HG03103 (cell line): ENCODE results near the gene ARHGEF17.

ENCODE experiments used
- ATAC-seq: cut with Tn5 transposase; IDR thresholded peaks from one replicate; pipeline ENCODE4 v1.9.1; 2021; ENCODE audit warnings: low read depth; ENCODE audit not compliant: unreplicated experiment

ARHGEF17 gene

DNA sequence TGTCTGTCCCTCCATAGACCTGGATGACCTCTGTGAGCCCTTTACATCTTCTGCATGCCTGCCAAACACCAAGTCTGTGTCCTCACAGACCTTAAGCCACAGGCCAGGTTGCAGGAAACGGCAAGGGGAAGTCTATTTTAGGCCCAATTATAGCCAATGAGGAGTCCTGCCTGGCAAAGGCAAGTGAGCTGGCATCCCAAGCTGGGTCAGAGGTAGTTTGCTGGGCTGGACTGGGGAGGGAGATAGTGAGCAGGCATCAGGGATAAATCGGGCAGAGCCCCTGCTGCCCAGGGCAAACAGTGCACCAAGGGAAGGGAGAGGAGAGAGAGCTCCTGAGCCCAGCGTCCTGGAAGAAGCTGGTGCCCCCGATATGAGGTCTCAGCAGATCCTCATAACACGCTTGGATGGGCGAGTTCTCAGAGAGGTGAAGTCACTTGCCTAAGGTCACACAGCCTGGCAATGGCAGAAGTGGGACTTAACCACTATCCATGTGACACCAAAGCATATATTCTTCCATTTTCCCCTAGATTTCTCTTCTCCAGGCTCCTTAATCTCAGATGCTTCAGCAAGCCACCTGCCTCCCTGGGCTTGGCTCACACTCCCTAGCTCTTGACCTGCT lies 64.4 kb downstream of the ARHGEF17 start:
- ATAC-seq, result no peak

DNA sequence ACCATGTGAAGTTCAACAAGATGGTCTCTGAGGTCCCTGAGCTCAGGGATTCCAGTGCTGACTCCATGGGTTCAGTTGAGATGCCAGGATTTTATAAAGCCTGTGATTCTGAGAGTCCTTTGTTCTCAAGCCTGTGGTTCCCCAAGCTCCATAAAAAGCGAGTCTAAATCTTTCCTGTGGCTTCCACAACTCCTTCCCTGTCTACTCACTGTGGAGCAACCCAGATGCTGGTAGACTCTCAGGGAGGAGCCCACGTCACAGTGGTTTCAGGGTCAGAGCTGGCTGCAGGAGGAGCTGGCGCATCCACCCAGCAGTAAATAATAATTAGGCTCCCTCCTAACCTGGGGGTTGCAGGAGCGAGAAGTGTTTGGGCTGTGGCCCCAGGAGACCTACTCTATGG lies 66.1 kb downstream of the ARHGEF17 start:
- no peak for ATAC-seq

DNA sequence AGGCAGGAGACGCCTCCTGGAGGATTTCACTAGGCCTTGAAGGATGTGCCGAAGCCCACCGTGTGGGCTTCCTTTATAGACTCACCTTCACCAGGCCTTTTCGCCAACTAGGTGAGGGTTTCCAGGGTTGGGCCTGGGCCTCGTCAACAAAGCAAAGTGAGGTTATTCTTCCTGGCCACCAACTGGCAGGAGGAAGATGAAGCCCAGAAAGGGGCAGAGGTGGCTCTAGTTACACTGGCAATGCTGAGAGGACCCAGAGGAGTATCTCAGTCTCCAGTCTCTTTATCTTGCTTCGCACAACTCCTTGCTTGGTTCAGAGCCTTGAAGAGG lies 67.7 kb downstream of the ARHGEF17 start:
- ATAC-seq, result no peak

DNA sequence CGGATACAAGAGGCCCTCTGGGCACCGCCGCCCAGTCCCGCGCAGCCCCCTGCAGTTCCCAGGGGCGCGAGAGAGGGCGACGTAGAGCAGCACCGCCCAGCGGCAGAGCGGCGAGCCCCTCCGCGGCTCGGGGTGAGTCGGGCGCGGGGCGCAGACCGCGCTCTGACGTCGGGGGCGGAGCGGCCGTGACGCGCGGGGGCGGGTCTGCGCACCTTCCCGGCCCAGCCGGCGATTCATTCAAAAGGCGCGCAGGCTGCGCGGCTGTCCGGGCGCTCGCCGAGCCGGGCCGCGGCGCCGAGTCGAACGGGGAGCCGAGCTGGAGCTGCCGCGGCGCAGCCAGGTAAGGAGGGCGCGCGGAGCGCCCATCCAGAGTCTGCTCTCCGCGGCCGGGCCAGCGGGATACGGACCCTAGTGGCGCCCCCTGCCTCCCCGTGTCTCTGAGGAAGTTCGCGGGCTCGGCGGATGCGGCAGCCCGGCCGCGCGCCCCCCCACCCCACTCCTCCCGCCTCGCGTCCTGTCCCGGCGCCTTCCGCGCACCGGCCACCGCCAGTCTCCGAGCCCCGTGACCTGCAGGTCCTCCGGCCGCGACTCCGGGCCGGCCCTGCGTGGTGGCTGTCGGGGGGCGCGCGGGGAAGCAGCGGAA lies 68.2 kb downstream of the ARHGEF17 start, which contains the start of gene RELT:
TSS of gene RELT (plus strand) at position 240 of the 643 bp plus-strand sequence. CDS start 12,738 bp downstream, outside the sequence.
- ATAC-seq, result peak; percentile 64

DNA sequence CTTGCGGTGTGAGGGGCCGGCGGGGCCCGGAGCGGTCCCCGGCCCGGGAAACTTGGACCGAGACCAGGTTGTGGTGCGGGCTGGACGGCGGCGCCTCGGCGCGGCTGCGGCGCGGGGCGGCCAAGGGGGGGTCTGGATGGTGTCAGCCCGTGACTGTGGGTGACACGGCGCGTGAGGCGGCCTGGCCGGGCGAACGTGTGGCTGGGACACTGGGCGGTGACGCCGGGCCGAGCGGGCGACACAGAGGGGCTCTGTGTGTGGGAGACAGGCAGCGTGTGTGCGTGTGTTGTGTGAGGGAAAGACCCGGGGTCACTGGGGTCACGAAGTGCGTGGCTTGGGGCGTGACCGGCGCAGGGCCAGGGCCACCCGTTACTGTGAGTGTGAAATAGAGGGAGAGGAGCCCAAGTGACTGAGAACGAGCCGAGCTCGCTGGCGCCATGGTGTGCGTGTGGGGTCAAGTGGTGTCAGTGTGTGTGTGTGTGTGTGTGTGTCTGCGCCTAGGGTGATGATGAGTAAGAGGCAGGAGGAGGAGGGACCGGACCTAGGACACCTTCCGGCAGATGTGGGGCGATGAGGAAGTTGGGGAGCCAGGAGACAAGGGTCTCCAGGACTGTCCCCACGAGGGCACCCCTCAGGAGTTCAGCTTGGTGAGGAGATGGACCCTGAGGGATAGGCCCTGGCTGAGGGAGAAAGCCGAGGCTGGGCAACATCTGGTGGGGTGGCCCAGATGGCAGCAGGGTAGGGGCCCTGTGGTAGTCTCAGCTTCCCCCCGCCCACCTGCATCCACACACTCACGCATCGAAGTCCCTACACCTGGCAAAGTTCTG lies 68.9 kb downstream of the ARHGEF17 start:
- ATAC-seq, result no peak

DNA sequence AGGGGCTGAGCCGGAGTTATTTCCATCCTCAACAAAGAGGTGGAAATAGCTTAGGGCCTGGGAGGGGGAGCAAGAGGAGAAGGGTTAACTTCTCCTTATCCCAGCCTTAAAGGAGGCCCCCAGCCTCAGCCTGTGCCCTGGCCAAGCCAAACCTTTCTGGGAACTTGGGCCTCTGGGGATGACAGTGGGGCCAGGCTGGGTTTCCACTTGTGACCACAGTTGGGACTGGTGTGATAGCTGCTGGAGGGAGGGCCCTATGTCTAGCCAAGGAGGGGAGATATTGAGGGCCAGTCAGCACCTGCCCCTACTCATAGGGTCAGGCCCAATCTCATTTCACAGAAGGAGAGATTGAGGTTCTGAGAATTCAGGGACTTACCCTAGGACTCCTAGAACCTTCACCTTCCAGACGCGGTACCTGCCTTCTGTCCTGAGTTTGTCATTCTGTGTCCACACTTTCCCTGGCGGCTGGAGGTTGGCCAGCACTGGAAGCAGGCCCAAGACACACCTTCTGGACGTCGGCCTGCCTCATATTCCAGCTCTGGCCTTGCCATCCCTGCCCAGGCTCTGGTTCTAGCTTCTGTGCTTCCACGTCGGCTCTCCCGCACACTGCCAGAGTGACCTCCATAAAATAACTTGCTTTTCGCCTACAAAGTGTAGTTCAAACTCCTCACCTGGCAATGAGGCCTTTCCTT lies 71.3 kb downstream of the ARHGEF17 start:
- no peak for ATAC-seq

DNA sequence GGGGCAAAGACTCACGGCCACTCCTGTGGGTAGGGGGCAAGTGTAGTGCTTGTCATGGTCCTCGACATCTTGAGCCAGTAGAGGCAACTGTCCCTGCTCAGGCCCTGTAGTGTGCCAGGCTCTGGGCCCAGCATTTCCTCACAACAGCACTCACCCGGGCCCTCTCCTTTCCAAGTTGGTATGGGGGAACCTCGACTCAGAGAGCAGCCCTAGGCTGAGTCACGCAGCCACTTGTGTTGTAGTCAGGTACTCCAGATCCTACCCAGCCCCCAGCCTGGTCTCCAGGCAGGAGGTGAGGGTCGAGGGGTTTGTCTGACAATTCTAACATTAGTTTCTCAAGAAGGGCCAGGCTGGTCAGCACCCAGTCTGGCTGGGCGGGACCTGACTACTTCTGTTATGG lies 72.3 kb downstream of the ARHGEF17 start:
- no peak for ATAC-seq

DNA sequence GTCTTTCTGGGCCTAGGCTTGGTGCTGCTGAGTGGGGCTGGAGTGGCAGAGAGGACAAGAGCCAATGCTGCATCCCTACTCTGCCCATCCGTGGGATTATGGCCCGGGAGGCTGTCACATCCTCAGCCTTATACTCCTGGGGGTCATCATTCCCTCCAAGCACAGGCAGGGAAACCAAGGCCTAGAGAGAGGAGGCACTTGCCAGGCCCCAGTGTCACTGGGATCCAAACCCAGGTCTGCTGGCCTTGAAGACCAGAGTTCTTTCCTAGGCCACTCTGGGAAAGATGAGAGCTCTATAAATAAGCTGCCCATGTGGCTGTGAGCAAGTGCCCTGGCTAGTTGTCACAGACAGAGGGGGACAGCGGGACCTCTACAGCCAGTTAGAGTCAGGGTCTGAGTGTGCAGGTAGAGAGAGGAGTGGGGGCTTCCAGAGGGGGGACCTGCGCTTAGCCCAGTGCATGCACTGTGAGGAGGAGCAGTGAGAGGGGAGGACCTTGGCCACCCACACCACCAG lies 72.9 kb downstream of the ARHGEF17 start:
- no peak for ATAC-seq

DNA sequence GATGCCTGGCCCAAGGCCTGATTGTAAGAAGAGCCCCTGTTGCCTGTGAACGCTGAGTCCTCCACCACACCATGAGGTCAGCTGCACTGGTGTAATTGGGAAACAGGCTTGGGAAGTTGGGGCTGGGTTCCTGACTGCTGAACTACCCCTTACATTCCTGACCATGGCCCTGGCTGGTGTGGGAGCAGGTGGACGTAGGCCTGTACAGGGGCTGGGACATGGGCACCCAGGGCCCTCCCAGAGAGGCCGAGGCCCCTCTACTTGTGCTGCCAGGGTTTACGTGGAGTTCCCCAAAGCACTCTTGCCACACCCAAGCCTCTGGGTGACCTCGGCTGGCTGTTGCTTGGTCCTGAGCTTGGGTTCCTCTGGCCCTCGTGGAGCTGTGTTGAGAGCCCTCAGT lies 73.5 kb downstream of the ARHGEF17 start:
- no peak for ATAC-seq

DNA sequence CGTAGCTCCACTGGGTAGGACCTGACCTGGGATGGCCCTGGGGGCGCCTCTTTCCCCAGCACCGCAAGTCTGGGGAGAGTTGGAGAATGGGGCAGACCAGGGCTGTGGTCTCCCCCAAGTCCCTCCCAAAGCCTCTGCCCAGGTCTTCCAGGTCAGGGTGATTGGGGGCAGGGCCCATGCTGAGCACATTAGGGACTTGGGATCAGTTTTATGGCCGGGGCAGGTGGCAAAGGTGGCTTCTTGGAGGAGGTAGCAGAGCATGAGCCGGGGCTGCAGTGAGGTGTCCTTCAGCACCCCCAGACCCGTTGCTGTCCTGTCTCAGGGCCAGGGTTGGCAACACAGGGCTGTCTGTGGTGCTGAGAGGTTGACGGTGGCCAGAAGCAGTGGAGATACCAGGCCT lies 74.1 kb downstream of the ARHGEF17 start:
- ATAC-seq, result no peak

DNA sequence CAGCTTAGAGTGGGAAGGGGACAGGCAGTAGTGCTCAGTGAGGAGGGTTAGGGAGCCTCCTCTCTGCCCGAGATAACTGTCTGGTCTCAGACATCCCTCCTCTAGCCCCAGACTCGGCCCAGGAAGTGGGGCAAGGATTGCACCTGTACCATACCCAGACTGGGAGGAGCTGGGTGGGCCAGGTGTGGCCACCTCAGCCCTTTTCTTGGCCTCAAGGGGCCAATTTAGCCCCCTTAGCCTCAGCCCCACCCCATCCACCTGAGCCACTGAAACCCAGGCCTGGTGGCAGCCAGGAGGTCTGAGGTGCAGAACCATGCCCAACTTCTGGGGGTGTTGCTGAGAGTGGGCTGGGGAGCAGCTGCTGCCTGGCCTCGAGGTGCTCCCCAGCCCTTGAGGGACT lies 74.7 kb downstream of the ARHGEF17 start:
- no peak for ATAC-seq

DNA sequence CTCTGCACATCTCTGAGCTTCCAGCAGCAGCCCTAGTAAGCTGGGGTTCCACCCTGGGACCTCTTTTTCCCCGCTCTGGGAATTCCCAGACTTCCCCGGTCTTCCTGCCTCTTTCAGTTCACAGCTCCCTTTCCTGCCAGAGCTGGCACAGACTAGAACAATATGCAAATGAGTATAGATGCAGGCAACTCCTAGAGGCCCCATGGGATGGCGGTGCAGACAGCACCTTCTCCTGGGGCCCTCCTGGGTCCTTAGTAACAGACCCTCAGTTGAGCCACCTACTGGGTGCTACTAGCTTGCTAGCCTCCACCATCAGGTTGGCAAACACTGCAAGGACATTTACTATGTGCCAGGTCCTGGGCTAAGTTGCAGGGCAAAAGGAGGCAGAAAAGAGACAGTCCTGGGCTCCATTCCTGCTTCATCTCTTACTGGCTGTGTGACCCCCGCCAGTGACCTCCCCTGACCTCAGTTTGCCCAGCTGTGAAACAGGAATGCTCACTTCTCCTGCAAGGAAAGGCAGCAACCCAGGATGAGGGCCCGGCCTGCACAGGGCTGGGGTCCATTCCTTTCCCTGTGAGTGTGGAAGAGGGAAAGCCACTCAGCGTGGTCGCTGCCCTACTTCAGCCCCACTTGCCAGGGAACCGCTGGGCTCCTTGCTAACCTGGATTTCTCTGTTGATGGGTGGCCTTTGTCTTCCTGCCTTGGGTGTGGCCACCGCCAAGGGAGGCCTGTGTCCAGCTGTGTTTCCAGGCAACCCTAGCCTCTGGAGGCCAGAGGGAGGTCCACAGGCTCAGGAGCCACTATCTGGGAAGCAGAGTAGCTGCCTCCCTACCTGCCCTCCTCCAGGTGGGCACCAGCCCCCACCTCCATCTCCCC lies 75.4 kb downstream of the ARHGEF17 start:
- no peak for ATAC-seq

DNA sequence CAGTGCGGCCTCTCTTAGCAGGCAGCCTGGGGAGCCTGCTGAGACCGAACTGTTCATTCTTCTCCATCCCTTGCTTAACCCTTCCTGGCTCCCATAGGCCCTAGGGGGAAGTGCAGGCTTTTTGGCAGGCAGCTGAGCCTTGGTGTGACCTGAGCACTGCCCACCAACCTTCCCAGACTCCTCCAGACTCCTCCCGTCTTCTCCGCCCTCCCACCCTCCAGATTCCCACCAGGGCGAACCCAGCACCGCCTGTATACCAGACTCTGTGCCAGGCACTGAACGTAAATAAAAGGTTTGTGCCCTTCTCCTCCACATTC lies 76.0 kb downstream of the ARHGEF17 start:
- ATAC-seq, result no peak

DNA sequence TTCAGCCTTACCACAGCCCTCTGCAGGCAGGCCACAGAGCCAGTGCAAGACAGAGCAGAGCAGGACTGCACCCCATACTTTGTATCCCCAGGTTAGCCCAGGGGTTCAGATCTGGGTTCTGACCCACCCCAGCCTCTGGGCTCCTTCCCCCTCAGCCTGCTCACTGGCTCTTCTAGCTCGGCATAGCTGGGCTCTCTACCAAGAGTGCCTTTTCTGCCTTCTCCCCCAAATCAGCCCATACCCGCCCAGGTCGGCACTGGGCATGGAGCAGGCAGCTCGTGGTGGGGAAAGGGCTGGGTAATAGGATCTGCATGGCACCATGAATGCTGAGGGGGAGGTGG lies 76.4 kb downstream of the ARHGEF17 start:
- no peak for ATAC-seq

DNA sequence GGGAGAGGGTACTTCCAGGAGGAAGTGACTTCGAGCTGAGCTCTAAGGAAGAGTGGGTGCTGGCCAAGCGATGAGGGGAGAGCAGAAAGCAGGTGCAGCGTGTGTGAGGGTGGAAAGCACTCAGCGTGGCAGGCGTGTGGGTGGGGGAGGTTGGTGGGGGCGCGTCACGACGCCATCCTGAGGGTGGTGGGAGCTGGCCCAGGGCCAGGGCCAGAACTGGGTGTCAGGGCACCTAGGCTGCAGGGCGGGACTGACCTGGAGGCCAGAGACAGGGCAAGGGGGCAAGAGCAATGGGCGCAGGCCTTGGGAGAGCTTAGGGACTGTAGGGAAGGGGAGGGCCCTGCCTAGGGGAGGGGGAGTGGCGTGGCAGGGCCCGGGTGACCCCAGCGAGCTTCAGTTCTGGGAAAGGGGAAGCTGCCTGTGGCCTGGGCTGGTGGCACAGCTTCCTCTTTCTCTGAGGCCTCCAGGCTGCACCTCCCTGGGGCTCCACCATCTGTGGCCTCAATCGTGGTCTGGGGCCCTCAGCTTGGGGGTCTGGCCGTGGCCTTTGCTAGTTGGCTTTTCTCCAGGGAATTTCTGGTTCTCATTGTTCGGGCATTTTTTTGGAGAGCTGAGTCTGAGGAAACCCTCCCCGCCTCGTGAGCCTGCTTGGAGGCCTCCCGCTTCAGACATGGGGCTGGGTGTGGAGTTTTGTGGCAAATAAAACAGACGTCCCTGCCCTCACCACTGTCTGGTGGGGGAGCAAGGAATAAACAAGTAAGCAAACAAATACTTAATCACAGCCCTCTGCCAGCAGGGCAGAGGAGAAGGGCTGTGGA lies 77.0 kb downstream of the ARHGEF17 start:
- peak; percentile 45 for ATAC-seq

DNA sequence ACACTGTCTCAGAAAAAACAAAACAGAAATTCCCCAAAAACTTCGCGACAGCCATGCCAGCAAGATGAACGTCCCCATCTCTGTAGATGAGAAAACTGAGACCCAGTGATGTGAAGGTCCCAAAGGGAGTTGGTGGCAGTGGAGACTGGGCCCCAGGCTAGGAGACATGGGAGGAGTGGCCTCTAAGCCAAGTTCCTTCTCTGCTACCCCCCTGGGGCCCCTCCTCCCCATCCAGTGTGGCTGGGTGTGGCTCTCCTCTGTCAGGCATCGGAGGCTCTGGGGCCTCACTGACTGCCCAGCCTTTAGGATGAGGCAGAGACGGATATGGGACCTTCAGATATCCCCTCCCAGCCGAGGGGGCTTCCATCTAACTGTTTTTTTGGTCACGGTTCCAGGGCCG lies 77.9 kb downstream of the ARHGEF17 start:
- ATAC-seq, result no peak

DNA sequence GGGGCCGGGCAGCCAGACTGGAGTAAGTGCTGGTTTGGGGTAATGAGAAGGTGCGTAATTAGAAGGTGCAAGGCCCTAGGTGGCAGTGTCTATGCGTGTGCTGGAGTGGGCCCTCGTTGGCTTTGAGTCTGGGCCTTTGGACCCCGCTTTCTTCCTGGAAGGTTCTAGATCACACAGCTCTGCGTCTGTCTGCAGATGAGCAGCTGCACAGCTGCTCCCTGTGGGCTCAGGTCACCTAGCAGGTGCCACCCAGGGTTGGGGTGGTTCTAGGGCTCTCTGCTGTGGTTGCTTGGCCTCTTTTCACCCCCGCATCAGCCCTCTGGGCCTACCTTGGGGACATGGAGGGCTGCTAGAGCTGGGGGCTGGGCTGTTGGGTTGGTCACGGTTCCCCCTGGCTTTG lies 78.5 kb downstream of the ARHGEF17 start:
- no peak for ATAC-seq

DNA sequence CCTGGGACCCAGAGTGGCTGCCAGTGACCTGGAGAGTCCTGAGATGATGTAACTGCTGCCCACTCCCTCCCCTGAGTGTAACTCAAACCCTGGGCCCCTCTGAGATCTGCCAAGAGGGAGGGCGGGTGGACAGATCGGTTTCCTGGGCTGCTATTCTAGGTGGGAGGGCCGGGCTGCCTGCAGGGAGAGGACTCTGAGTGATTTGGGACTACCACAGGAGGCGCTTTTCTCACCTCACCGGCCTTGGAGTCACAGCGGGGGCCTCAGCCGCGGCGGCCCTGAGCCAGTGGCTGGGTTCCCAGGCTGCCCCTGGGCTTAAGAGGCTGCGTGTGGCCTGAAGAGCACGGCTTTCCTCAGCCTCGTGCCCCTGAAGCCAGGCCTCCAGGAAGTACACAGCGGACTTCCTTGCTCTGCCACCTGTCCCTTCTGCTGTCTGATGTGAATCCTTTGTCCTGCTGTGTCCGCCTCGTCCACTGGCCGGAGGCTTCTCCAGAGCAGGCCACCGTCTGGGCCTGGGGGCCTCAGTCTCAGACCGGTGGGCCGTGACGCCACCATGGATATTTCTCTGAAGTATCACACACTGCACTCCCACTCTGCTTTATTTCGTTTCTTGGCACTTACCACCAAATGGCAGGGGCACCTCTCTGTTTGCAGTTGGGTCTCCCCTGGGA lies 79.7 kb downstream of the ARHGEF17 start:
- ATAC-seq, result no peak
